Body of pancreas (tissue), 4 donors: ENCODE results near the gene FLOT2.

Experiments
- CTCF ChIP-seq, 7 experiments: fragments of 450-650 bp in 4 of 7; fragments of 200-600 bp in 3 of 7; sonication (generic) in 3 of 7; IDR thresholded peaks; one replicate each; pipeline ENCODE4 v1.5.1; 2016 to 2019; ENCODE audit warnings: antibody characterized with exemption in 7 of 7
- POLR2A ChIP-seq, 3 donors: fragments of 450-650 bp; IDR thresholded peaks; one replicate each; pipeline ENCODE4 v1.6.1; 2016; ENCODE audit warnings: antibody characterized with exemption in 3 of 3, mild to moderate bottlenecking in 2 of 3

- TF ChIP-seq CTCF (IDR thresholded peaks at IDR 0.05) (no peak), POLR2A (IDR thresholded peaks at IDR 0.05) (no peak)
These were observed 415 bp upstream of the FLOT2 start for GRCh38 chr17:28897769-28898526.
